HEK293 (cell line): ENCODE measurements around the gene SLC39A3.

Experiments used
- CTCF ChIA-PET: fragments of 350-600 bp; formaldehyde crosslinking; extraction: SDS; loops from one replicate; lab custom pipeline; 2021; ENCODE audit warnings: antibody characterized with exemption; lab: Yijun Ruan, JAX
- POLR2A ChIA-PET: fragments of 300-600 bp; formaldehyde crosslinking; extraction: SDS; loops from one replicate; lab custom pipeline; 2020; ENCODE audit warnings: antibody characterized with exemption, inconsistent platforms; lab: Yijun Ruan, JAX
- H3K27ac ChIP-seq: fragments of 200-500 bp; sonication (Bioruptor generic); 2 replicates; pipeline ENCODE4 v1.5.1; 2014; ENCODE audit warnings: low read depth, low read length, control low read depth, inconsistent platforms; ENCODE audit errors: extremely low read depth
- H3K36me3 ChIP-seq, 2 experiments: fragments of 200-500 bp in 1 of 2; sonication (Bioruptor generic) in 1 of 2; 1 replicate in 1 of 2; 2 replicates in 1 of 2; pipeline ENCODE4 v1.5.1; 2014 to 2017; ENCODE audit warnings: inconsistent platforms in 2 of 2, low read length in 2 of 2; ENCODE audit not compliant: control insufficient read depth in 2 of 2, insufficient read depth in 1 of 2
- H3K4me1 ChIP-seq: fragments of 200-500 bp; sonication (Bioruptor generic); 2 replicates; pipeline ENCODE4 v1.5.1; 2014; ENCODE audit warnings: mild to moderate bottlenecking, low read length, inconsistent platforms; ENCODE audit not compliant: control insufficient read depth, insufficient read depth
- H3K4me3 ChIP-seq: 2 replicates; pipeline ENCODE4 v1.5.1; 2011; ENCODE audit warnings: low read depth, mild to moderate bottlenecking, control low read depth, low read length, moderate library complexity
- H3K9me3 ChIP-seq: fragments of 200-500 bp; sonication (Bioruptor generic); 2 replicates; pipeline ENCODE4 v1.5.1; 2014; ENCODE audit warnings: low read depth, low read length, inconsistent platforms; ENCODE audit not compliant: control insufficient read depth, insufficient read depth
- BCL11B ChIP-seq: fragments of 450-650 bp; formaldehyde crosslinking; IDR thresholded peaks from 2 replicates; pipeline ENCODE4 v1.5.1; 2016; ENCODE audit warnings: low read depth, missing biosample characterization, missing genetic modification characterization
- GLIS2 ChIP-seq: fragments of 450-650 bp; formaldehyde crosslinking; IDR thresholded peaks from 2 replicates; pipeline ENCODE4 v1.5.1; 2016; ENCODE audit warnings: missing biosample characterization, missing genetic modification characterization
- KLF17 ChIP-seq: fragments of 450-650 bp; formaldehyde crosslinking; IDR thresholded peaks from 2 replicates; pipeline ENCODE4 v1.5.1; 2016; ENCODE audit warnings: missing biosample characterization, missing genetic modification characterization
- MYNN ChIP-seq: fragments of 450-650 bp; formaldehyde crosslinking; IDR thresholded peaks from 2 replicates; pipeline ENCODE4 v1.5.1; 2016; ENCODE audit warnings: missing biosample characterization, missing genetic modification characterization, borderline replicate concordance
- MZF1 ChIP-seq: fragments of 450-650 bp; formaldehyde crosslinking; IDR thresholded peaks from 2 replicates; pipeline ENCODE4 v1.5.1; 2017; ENCODE audit warnings: missing biosample characterization, missing genetic modification characterization, borderline replicate concordance
- PATZ1 ChIP-seq: fragments of 450-650 bp; formaldehyde crosslinking; IDR thresholded peaks from 2 replicates; pipeline ENCODE4 v1.5.1; 2016; ENCODE audit warnings: missing biosample characterization, missing genetic modification characterization
- PRDM10 ChIP-seq: fragments of 450-650 bp; formaldehyde crosslinking; IDR thresholded peaks from 2 replicates; pipeline ENCODE4 v1.5.1; 2016; ENCODE audit warnings: missing biosample characterization, missing genetic modification characterization
- SCRT2 ChIP-seq: fragments of 450-650 bp; formaldehyde crosslinking; IDR thresholded peaks from 2 replicates; pipeline ENCODE4 v1.5.1; 2016; ENCODE audit warnings: missing biosample characterization, missing genetic modification characterization
- SP3 ChIP-seq: fragments of 450-650 bp; formaldehyde crosslinking; IDR thresholded peaks from 2 replicates; pipeline ENCODE4 v1.5.1; 2016; ENCODE audit warnings: missing biosample characterization, missing genetic modification characterization
- ZNF155 ChIP-seq: fragments of 450-650 bp; formaldehyde crosslinking; IDR thresholded peaks from 2 replicates; pipeline ENCODE4 v1.5.1; 2016; ENCODE audit warnings: missing biosample characterization, missing genetic modification characterization
- ZNF184 ChIP-seq: fragments of 450-650 bp; IDR thresholded peaks from 2 replicates; pipeline ENCODE4 v1.5.1; 2018; ENCODE audit warnings: missing biosample characterization, mild to moderate bottlenecking, missing genetic modification characterization
- ZNF23 ChIP-seq: fragments of 450-650 bp; formaldehyde crosslinking; IDR thresholded peaks from 2 replicates; pipeline ENCODE4 v1.5.1; 2016; ENCODE audit warnings: missing biosample characterization, missing genetic modification characterization, borderline replicate concordance
- ZNF24 ChIP-seq: fragments of 450-650 bp; formaldehyde crosslinking; IDR thresholded peaks from 2 replicates; pipeline ENCODE4 v1.5.1; 2016; ENCODE audit warnings: missing biosample characterization, missing genetic modification characterization
- ZNF473 ChIP-seq: fragments of 450-650 bp; formaldehyde crosslinking; IDR thresholded peaks from 2 replicates; pipeline ENCODE4 v1.5.1; 2017; ENCODE audit warnings: missing biosample characterization, missing genetic modification characterization
- ZNF677 ChIP-seq: fragments of 450-650 bp; IDR thresholded peaks from 2 replicates; pipeline ENCODE4 v1.5.0; 2018; ENCODE audit warnings: missing biosample characterization, mild to moderate bottlenecking, missing genetic modification characterization, moderate library complexity
- ZNF777 ChIP-seq: fragments of 450-650 bp; formaldehyde crosslinking; IDR thresholded peaks from 2 replicates; pipeline ENCODE4 v1.5.1; 2017; ENCODE audit warnings: missing biosample characterization, missing genetic modification characterization, borderline replicate concordance

Gene SLC39A3

GRCh38 chr19:2785244-2785997, 45.6 kb upstream of the SLC39A3 start, which contains the start of gene THOP1 (continued):
- TF ChIP-seq KLF17 (tag by site-specific recombination) (0 out of 2 replicates have a peak, but pooled peaks have one; percentile 33), SCRT2 (tag by site-specific recombination) (no peak), ZNF677 (tag by site-specific recombination) (peak; percentile 44), MZF1 (tag by site-specific recombination) (no peak), PRDM10 (tag by site-specific recombination) (peak; percentile 66), SP3 (tag by site-specific recombination) (peak; percentile 82), ZNF473 (no peak), BCL11B (tag by site-specific recombination) (peak; percentile 80), ZNF184 (tag by site-specific recombination) (no peak), PATZ1 (tag by site-specific recombination) (no peak), ZNF155 (no peak), GLIS2 (tag by site-specific recombination) (0 out of 2 replicates have a peak, but pooled peaks have one; percentile 12), ZNF777 (tag by site-specific recombination) (no peak), MYNN (tag by site-specific recombination) (no peak)
- TF ChIP-seq, all 188 proteins: peak for 29

- H3K36me3 ChIP-seq, result peaks cover 8 to 42% of the 10 kb centered on the region in 2 experiments; a peak in 2 of 3 replicates
- H3K9me3 ChIP-seq, result no peaks in the 10 kb centered on the region
- peaks cover 3% of the 10 kb centered on the region; the same call in 1 of the 2 replicates for H3K4me1 ChIP-seq
- CTCF ChIA-PET, result interaction anchor here (0.9 to 2.8 kb wide), 4 partner anchors 10 to 135 kb away, joined by 3 to 9 read pairs (median 5); partner anchors contain the start of gene ZNF554
- POLR2A ChIA-PET, result interaction anchor here (0.8 to 1.5 kb wide), 7 partner anchors 15 to 308 kb away, joined by 3 to 6 read pairs (median 4); partner anchors contain the start of gene GADD45B
- no peak overlapping the region for H3K4me3 ChIP-seq
- 0 out of 2 replicates have a peak overlapping the region, but pooled peaks have one; percentile 2 for H3K27ac ChIP-seq
- TF ChIP-seq ZNF24 (0 out of 2 replicates have a peak, but pooled peaks have one; percentile 9), ZNF23 (tag by site-specific recombination) (no peak)
These were observed 43.9 kb upstream of the SLC39A3 start for GRCh38 chr19:2783781-2784145.
